ENCODE results near the gene ANP32A.

DNA sequence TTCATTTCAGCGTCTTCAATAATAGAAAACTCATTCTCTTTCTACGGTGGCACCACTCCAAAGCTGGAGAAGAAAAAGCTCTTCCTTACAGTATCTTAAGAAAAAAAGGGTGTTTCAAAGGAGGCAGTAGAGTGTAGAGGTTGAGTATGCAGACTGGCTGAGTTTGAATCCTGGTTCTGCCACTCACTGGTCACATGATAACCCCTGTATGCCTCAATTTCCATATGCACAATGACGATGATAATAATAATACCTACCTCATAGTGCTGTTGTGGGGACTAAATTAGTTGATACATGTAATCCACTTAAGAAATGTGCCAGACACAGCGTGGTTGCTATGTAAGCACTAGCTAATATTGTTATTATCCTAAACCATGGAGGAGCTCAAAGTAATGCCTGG lies 4.5 kb downstream of the ANP32A start:
- TF ChIP-seq, protein P1, sequence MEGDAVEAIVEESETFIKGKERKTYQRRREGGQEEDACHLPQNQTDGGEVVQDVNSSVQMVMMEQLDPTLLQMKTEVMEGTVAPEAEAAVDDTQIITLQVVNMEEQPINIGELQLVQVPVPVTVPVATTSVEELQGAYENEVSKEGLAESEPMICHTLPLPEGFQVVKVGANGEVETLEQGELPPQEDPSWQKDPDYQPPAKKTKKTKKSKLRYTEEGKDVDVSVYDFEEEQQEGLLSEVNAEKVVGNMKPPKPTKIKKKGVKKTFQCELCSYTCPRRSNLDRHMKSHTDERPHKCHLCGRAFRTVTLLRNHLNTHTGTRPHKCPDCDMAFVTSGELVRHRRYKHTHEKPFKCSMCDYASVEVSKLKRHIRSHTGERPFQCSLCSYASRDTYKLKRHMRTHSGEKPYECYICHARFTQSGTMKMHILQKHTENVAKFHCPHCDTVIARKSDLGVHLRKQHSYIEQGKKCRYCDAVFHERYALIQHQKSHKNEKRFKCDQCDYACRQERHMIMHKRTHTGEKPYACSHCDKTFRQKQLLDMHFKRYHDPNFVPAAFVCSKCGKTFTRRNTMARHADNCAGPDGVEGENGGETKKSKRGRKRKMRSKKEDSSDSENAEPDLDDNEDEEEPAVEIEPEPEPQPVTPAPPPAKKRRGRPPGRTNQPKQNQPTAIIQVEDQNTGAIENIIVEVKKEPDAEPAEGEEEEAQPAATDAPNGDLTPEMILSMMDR (IDR thresholded peaks at IDR 0.05 in 4 of 5, conservative IDR thresholded peaks at IDR 0.05 in 1 of 5): no peak
- TF ChIP-seq POLR2A (IDR thresholded peaks at IDR 0.05): no peak
